Panc1 (cell line): ENCODE results near the gene STAC3. TPM values are rescaled to one million over a fixed set of nuclear protein-coding genes. Genes with fewer than 3 reads are reported as not detected.

Source experiments
- ATAC-seq: fragments of 200-7000 bp; cut with Tn5 transposase; 2 replicates; pipeline ENCODE4 v1.9.1; 2020; ENCODE audit warnings: mild to moderate bottlenecking, moderate library complexity
- BruUV-seq: library from RNA; stranded (reverse); fragments of 400-500 nt; replicated peaks from 2 replicates; lab custom pipeline; 2021; lab: Mats Ljungman, UMichigan
- CTCF ChIA-PET: fragments of 300-600 bp; sonication (Branson Sonifier 250); formaldehyde crosslinking; loops from one replicate; lab custom pipeline; 2022; ENCODE audit warnings: antibody characterized with exemption; lab: Charles Lee
- POLR2A ChIA-PET: fragments of 300-600 bp; sonication (Branson Sonifier 250); formaldehyde crosslinking; loops from one replicate; lab custom pipeline; 2022; ENCODE audit warnings: antibody characterized with exemption; lab: Charles Lee
- DNase-seq: peaks from one replicate; pipeline ENCODE4 v3.0.0-alpha.2; 2010; ENCODE audit warnings: low read depth, low spot score
- H3K27ac ChIP-seq: 2 replicates; pipeline ENCODE4 v1.5.1; 2011; ENCODE audit warnings: mild to moderate bottlenecking, low read length, inconsistent platforms
- H3K27me3 ChIP-seq: fragments of 200-500 bp; sonication (Bioruptor generic); 2 replicates; pipeline ENCODE4 v1.6.0; 2014; ENCODE audit warnings: low read length, inconsistent platforms; ENCODE audit not compliant: control insufficient read depth, insufficient read depth
- H3K36me3 ChIP-seq: fragments of 200-500 bp; sonication (Bioruptor generic); 2 replicates; pipeline ENCODE4 v1.5.1; 2014; ENCODE audit warnings: inconsistent platforms, mild to moderate bottlenecking, low read length, moderate library complexity; ENCODE audit not compliant: control insufficient read depth, insufficient read depth
- H3K4me1 ChIP-seq: 2 replicates; pipeline ENCODE4 v1.5.1; 2011; ENCODE audit warnings: inconsistent platforms, mild to moderate bottlenecking, low read length, moderate library complexity; ENCODE audit not compliant: control insufficient read depth, insufficient read depth
- H3K4me3 ChIP-seq, 2 experiments: 2 replicates each; pipeline ENCODE4 v1.5.1; 2011 to 2012; ENCODE audit warnings: low read depth in 2 of 2, low read length in 2 of 2, mild to moderate bottlenecking in 2 of 2, inconsistent platforms in 1 of 2, moderate library complexity in 1 of 2
- H3K9me3 ChIP-seq: fragments of 200-500 bp; sonication (Bioruptor generic); 2 replicates; pipeline ENCODE4 v1.5.1; 2014; ENCODE audit warnings: low read depth, mild to moderate bottlenecking, inconsistent platforms, low read length, moderate library complexity; ENCODE audit not compliant: control insufficient read depth, insufficient read depth
- POLR2AphosphoS5 ChIP-seq: IDR thresholded peaks from 2 replicates; pipeline ENCODE4 v1.6.1; 2012; ENCODE audit warnings: mild to moderate bottlenecking, low read depth, low read length, moderate library complexity
- SIN3A ChIP-seq: IDR thresholded peaks from 2 replicates; pipeline ENCODE4 v1.6.1; 2012; ENCODE audit warnings: low read depth, mild to moderate bottlenecking, low read length, moderate library complexity, borderline replicate concordance; ENCODE audit not compliant: insufficient read depth
- TCF7L2 ChIP-seq: IDR thresholded peaks from 2 replicates; pipeline ENCODE4 v1.6.1; 2011; ENCODE audit warnings: mild to moderate bottlenecking, low read depth, low read length, inconsistent platforms
- in situ Hi-C: cut with HindIII; loops from 2 replicates; pipeline ENCODE4 v1.10.0; 2016; ENCODE audit warnings: low sequenced_read_pairs, low pct_unique_long_range_greater_than_20kb
- intact Hi-C: fragments of 100-400 bp; cut with micrococcal nuclease; formaldehyde crosslinking; loops from one replicate; pipeline ENCODE4 v1.10.0; 2022; ENCODE audit not compliant: unreplicated experiment
- total RNA-seq: library from RNA; stranded (reverse); gene quantifications from one replicate; pipeline ENCODE4 v1.2.1, GENCODE V29; 2021; ENCODE audit not compliant: unreplicated experiment
- TF ChIP-seq, protein P1 (sequence below): fragments of 450-650 bp; IDR thresholded peaks from 2 replicates; pipeline ENCODE4 v1.5.1; 2017; ENCODE audit warnings: mild to moderate bottlenecking
- TF ChIP-seq, protein P2 (sequence below), 2 experiments: IDR thresholded peaks; 2 replicates each; pipeline ENCODE4 v1.6.1; 2011 to 2012; ENCODE audit warnings: low read depth in 2 of 2, control low read depth in 1 of 2, low read length in 1 of 2, mild to moderate bottlenecking in 1 of 2, moderate library complexity in 1 of 2; ENCODE audit not compliant: insufficient read depth in 1 of 2

The STAC3 gene
- total RNA-seq, 1 experiment from 2014 or later = 0.87 TPM

DNA sequence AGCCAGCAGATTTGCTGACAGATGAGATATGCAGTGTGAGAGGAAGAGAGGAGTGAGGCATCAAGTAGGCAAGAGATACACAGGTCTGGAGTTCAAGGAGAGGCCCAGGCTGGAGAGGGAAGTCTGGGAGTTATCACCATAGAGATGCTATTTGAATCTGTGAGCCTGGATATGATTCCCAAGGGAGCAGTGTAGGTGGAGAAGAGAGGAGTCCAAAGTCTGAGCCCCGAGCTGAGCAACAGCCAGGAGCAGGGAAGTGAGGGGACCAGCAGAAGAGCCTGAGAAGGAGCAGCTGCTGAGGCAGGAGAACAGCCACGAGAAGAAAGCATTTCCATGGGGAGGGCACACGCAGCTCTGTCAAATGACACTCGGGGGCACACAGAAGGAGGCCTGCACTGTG lies 54.5 kb downstream of the STAC3 start:
- BruUV-seq = no TSS peak
- no peak for ATAC-seq
- intact Hi-C loops (no loop called here), in situ Hi-C loops (no loop called here)
- Histone ChIP-seq H3K36me3 (no peaks in the 10 kb centered on the region), H3K4me1 (no peaks in the 10 kb centered on the region), H3K27me3 (no peaks in the 10 kb centered on the region), H3K4me3 (no peak overlapping the region), H3K27ac (no peak overlapping the region), H3K9me3 (no peaks in the 10 kb centered on the region)
- ChIA-PET POLR2A (no interaction called here), CTCF (no interaction called here)
- no peak for DNase-seq
- TF ChIP-seq POLR2AphosphoS5 (no peak), TCF7L2 (no peak), SIN3A (no peak)
- TF ChIP-seq, protein P1, sequence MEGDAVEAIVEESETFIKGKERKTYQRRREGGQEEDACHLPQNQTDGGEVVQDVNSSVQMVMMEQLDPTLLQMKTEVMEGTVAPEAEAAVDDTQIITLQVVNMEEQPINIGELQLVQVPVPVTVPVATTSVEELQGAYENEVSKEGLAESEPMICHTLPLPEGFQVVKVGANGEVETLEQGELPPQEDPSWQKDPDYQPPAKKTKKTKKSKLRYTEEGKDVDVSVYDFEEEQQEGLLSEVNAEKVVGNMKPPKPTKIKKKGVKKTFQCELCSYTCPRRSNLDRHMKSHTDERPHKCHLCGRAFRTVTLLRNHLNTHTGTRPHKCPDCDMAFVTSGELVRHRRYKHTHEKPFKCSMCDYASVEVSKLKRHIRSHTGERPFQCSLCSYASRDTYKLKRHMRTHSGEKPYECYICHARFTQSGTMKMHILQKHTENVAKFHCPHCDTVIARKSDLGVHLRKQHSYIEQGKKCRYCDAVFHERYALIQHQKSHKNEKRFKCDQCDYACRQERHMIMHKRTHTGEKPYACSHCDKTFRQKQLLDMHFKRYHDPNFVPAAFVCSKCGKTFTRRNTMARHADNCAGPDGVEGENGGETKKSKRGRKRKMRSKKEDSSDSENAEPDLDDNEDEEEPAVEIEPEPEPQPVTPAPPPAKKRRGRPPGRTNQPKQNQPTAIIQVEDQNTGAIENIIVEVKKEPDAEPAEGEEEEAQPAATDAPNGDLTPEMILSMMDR = no peak
- TF ChIP-seq, protein P2, sequence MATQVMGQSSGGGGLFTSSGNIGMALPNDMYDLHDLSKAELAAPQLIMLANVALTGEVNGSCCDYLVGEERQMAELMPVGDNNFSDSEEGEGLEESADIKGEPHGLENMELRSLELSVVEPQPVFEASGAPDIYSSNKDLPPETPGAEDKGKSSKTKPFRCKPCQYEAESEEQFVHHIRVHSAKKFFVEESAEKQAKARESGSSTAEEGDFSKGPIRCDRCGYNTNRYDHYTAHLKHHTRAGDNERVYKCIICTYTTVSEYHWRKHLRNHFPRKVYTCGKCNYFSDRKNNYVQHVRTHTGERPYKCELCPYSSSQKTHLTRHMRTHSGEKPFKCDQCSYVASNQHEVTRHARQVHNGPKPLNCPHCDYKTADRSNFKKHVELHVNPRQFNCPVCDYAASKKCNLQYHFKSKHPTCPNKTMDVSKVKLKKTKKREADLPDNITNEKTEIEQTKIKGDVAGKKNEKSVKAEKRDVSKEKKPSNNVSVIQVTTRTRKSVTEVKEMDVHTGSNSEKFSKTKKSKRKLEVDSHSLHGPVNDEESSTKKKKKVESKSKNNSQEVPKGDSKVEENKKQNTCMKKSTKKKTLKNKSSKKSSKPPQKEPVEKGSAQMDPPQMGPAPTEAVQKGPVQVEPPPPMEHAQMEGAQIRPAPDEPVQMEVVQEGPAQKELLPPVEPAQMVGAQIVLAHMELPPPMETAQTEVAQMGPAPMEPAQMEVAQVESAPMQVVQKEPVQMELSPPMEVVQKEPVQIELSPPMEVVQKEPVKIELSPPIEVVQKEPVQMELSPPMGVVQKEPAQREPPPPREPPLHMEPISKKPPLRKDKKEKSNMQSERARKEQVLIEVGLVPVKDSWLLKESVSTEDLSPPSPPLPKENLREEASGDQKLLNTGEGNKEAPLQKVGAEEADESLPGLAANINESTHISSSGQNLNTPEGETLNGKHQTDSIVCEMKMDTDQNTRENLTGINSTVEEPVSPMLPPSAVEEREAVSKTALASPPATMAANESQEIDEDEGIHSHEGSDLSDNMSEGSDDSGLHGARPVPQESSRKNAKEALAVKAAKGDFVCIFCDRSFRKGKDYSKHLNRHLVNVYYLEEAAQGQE (IDR thresholded peaks at IDR 0.05; ENCODE audit: insufficient read depth in 1 of 2, low read depth in 2 of 2, low read length in 1 of 2) = no peak

DNA sequence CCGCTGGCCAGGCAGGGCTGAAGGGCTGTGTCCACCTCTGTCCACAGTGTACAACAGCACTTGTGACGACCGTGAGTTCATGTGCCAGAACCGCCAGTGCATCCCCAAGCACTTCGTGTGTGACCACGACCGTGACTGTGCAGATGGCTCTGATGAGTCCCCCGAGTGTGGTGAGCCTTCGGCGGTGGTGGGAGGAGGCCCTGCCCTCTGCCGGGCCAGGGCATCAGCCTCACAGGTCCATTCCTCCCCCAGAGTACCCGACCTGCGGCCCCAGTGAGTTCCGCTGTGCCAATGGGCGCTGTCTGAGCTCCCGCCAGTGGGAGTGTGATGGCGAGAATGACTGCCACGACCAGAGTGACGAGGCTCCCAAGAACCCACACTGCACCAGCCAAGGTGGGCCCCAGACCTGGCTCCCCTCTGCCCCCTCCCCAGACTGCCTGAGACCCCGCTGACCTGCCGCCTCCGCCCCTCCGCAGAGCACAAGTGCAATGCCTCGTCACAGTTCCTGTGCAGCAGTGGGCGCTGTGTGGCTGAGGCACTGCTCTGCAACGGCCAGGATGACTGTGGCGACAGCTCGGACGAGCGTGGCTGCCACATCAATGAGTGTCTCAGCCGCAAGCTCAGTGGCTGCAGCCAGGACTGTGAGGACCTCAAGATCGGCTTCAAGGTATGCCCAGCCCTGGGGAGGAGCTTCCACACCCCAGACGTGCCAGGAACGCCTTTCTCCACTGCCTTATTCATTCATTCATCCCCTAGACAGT lies 55.2 kb downstream of the STAC3 start:
- in situ Hi-C loops = no loop called here
- intact Hi-C loops = no loop called here

More for the DNA sequence above, 55.2 kb downstream of the STAC3 start:
- Histone ChIP-seq H3K27me3 (no peaks in the 10 kb centered on the region), H3K4me3 (no peak overlapping the region), H3K4me1 (no peaks in the 10 kb centered on the region), H3K36me3 (no peaks in the 10 kb centered on the region), H3K9me3 (no peaks in the 10 kb centered on the region), H3K27ac (no peak overlapping the region)
- DNase-seq = no peak
- BruUV-seq = no TSS peak
- ChIA-PET CTCF (no interaction called here), POLR2A (no interaction called here)
- TF ChIP-seq, protein P2 (IDR thresholded peaks at IDR 0.05; ENCODE audit: insufficient read depth in 1 of 2, low read depth in 2 of 2, low read length in 1 of 2) = no peak
- no peak for TF ChIP-seq TCF7L2
- TF ChIP-seq SIN3A = no peak
- no peak for ATAC-seq
